Muscle layer of colon (tissue), 2 donors: ENCODE measurements around the gene SH3BP5L.

Source experiments
- H3K27ac ChIP-seq: one replicate; pipeline ENCODE4 v1.7.0; 2013; ENCODE audit warnings: low read depth, mild to moderate bottlenecking, low read length, moderate library complexity
- H3K27me3 ChIP-seq, 2 donors: one replicate each; pipeline ENCODE4 v1.7.0; 2013; ENCODE audit warnings: low read length in 2 of 2, mild to moderate bottlenecking in 2 of 2; ENCODE audit not compliant: insufficient read depth in 2 of 2, control insufficient read depth in 1 of 2
- H3K36me3 ChIP-seq: one replicate; pipeline ENCODE4 v1.7.0; 2013; ENCODE audit warnings: mild to moderate bottlenecking, low read length; ENCODE audit not compliant: insufficient read depth
- H3K4me1 ChIP-seq: one replicate; pipeline ENCODE4 v1.7.0; 2013; ENCODE audit warnings: mild to moderate bottlenecking, low read length; ENCODE audit not compliant: insufficient read depth
- H3K4me3 ChIP-seq, 2 donors: one replicate each; pipeline ENCODE4 v1.7.0; 2013; ENCODE audit warnings: low read length in 2 of 2, low read depth in 1 of 2, mild to moderate bottlenecking in 1 of 2, moderate library complexity in 1 of 2
- H3K9ac ChIP-seq: one replicate; pipeline ENCODE4 v1.7.0; 2013; ENCODE audit warnings: low read length
- H3K9me3 ChIP-seq: one replicate; pipeline ENCODE4 v1.7.0; 2013; ENCODE audit warnings: mild to moderate bottlenecking, low read length
- donor health status: abdominal sarcoma.
- donor health status: Adenocarcinoma of cecum.

The SH3BP5L gene

DNA sequence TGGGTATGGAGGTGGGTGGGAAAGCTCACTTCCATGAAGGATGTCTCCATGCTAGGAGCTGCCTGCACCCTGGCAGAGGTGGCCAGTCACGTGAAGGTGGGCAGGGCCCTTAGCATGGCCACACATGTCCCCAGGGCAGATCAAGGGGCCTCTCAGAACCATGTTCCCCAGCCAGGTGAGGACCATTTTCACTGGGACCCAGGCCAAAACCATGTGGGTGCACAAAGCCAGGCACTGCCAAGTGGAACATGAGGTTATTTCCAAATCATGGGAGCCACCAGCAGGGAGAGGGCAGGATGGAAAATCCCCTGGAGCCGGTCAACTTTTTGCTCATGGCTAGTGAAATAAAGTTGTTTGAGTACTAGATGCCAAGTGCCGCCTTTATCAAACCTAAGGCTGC lies 23.4 kb upstream of the SH3BP5L start:
- Histone ChIP-seq H3K36me3 (peaks cover 74% of the 10 kb centered on the region), H3K27ac (no peak overlapping the region), H3K9me3 (no peaks in the 10 kb centered on the region), H3K27me3 (no peaks in the 10 kb centered on the region), H3K9ac (no peak overlapping the region), H3K4me1 (no peaks in the 10 kb centered on the region), H3K4me3 (no peak overlapping the region)

DNA sequence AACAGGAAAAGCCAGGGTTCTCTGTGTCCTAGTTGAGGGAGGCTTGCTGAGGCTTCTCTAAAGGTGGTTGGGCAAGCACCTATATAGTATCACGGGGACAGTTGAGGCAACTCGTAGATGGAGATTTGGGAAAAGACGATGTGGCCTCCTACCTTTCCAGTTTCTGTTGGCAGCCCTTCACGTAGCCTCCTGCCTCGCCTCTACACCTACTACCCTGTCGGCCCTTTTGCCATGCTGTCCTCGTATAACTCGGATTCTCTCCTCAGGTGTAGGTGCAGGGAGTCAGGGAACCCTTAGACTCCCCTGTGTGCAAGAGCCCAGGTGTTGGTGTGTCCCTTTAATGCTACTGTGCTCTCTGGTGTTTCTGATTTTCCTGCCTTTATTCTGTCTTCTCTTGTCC lies 22.9 kb upstream of the SH3BP5L start:
- H3K9ac ChIP-seq, result no peak overlapping the region

DNA sequence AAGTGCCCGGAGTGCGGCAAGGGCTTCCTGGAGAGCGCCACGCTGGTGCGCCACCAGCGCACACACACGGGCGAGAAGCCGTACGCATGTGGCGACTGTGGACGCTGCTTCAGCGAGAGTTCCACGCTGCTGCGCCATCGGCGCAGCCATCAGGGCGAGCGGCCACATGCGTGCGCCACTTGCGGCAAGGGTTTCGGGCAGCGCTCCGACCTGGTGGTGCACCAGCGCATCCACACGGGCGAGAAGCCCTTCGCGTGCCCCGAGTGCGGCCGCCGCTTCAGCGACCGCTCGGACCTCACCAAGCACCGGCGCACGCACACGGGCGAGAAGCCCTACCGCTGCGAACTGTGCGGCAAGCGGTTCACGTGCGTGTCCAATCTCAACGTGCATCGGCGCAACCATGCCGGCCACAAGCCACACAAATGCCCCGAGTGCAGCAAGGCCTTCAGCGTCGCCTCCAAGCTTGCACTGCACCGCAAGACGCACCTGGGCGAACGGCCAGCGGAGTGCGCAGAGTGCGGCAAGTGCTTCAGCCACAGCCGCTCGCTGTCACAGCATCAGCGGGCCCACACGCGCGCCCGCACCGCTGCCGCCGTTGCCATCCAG lies 22.3 kb upstream of the SH3BP5L start:
- no peaks in the 10 kb centered on the region for H3K27me3 ChIP-seq
- H3K9me3 ChIP-seq, result no peaks in the 10 kb centered on the region
- H3K4me1 ChIP-seq, result no peaks in the 10 kb centered on the region
- no peak overlapping the region for H3K4me3 ChIP-seq
- no peak overlapping the region for H3K27ac ChIP-seq
- H3K36me3 ChIP-seq, result peaks cover 66% of the 10 kb centered on the region
- no peak overlapping the region for H3K9ac ChIP-seq

More for the DNA sequence above, 22.9 kb upstream of the SH3BP5L start:
- Histone ChIP-seq H3K36me3 (peaks cover 69% of the 10 kb centered on the region), H3K9me3 (no peaks in the 10 kb centered on the region), H3K4me1 (no peaks in the 10 kb centered on the region), H3K27ac (no peak overlapping the region), H3K27me3 (no peaks in the 10 kb centered on the region), H3K4me3 (no peak overlapping the region)

DNA sequence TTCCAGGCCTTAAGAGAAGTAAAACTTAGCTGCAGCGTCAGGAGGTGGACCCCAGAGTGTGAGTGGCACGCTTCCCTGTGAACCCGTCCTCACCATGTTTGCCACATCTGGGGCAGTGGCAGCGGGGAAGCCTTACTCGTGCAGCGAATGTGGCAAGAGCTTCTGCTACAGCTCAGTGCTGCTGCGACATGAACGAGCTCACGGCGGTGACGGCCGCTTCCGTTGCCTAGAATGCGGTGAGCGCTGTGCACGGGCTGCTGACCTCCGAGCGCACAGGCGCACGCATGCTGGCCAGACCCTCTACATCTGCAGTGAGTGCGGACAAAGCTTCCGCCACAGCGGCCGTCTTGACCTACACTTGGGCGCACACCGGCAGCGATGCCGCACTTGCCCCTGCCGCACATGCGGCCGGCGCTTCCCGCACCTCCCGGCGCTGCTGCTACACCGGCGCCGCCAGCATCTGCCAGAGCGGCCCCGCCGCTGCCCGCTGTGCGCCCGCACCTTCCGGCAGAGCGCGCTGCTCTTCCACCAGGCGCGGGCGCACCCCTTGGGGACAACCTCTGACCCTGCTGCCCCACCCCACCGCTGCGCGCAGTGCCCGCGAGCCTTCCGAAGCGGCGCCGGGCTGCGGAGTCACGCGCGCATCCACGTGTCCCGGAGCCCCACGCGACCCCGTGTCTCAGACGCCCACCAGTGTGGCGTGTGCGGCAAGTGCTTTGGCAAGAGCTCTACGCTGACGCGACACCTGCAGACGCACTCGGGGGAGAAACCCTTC lies 21.7 kb upstream of the SH3BP5L start:
- Histone ChIP-seq H3K36me3 (peaks cover 66% of the 10 kb centered on the region), H3K27ac (no peak overlapping the region), H3K9me3 (no peaks in the 10 kb centered on the region), H3K27me3 (no peaks in the 10 kb centered on the region), H3K4me3 (no peak overlapping the region), H3K9ac (no peak overlapping the region), H3K4me1 (peaks cover 4% of the 10 kb centered on the region)

DNA sequence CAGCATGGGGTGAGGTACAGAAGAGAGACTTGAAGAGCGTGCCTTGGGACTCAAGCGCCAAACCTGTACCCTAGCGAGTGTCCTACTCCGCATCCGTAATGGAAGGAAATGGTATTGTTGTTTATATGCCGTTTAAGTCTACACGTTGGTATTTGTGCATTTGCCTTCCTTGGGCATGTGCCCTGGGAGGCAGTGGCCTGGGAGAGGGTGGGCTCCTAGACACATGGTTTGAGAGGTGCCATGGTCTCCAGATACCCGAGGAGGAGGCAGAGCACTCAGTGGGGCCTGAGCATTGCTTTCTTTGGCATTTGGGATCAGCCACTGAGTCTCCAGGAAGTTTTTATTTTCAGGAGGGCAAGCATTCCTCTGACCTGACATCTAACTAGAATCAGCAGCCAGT lies 18.8 kb upstream of the SH3BP5L start:
- no peaks in the 10 kb centered on the region for H3K27me3 ChIP-seq
- H3K4me1 ChIP-seq, result peaks cover 16% of the 10 kb centered on the region
- no peak overlapping the region for H3K27ac ChIP-seq
- no peak overlapping the region for H3K4me3 ChIP-seq
- H3K9ac ChIP-seq, result no peak overlapping the region
- peaks cover 48% of the 10 kb centered on the region for H3K36me3 ChIP-seq
- H3K9me3 ChIP-seq, result no peaks in the 10 kb centered on the region

- Histone ChIP-seq H3K36me3 (peaks cover 41% of the 10 kb centered on the region), H3K4me3 (no peak overlapping the region), H3K4me1 (peaks cover 24% of the 10 kb centered on the region), H3K9ac (no peak overlapping the region), H3K27ac (no peak overlapping the region), H3K27me3 (no peaks in the 10 kb centered on the region), H3K9me3 (no peaks in the 10 kb centered on the region)
Measured at GRCh38 chr1:248843687-248844086, 18.0 kb upstream of the SH3BP5L start.

- H3K36me3 ChIP-seq, result peaks cover 32% of the 10 kb centered on the region
- H3K27me3 ChIP-seq, result no peaks in the 10 kb centered on the region
- no peaks in the 10 kb centered on the region for H3K9me3 ChIP-seq
- H3K4me3 ChIP-seq, result no peak overlapping the region
- no peak overlapping the region for H3K27ac ChIP-seq
- peaks cover 24% of the 10 kb centered on the region for H3K4me1 ChIP-seq
- no peak overlapping the region for H3K9ac ChIP-seq
Measured at GRCh38 chr1:248842781-248843331, 17.1 kb upstream of the SH3BP5L start.

DNA sequence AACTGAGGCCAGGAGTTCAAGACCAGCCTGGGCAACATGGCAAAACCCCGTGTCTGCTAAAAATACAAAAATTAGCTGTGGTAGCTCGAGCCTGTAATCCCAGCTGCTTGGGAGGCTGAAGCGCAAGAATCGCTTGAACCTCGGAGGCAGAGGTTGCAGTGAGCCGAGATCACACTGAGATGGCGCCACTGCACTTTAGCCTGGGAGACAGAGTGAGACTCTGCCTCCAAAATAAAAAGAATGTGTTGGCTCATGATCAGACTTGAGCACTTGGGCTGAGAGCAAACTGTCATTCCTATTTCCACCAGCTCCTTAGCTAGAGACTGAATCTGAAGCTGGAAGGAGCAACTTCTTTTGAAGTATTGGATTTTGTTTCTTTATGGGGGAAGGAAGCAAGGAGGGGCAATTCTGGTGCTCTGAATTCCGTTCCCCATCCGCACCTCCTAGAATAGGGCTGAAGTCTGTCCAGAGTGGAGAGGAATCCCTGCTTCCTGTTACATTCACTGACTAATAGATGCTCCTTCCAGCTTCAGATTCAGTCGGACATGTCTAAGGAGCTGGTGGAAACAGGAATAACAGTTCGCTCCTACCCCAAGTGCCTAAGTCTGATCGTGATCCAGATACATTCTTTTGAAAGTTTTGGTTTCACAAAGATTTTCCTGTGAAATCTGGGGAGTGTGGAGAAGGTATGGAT lies 16.1 kb upstream of the SH3BP5L start:
- Histone ChIP-seq H3K27ac (peak overlapping the region; percentile 30), H3K4me1 (peaks cover 31% of the 10 kb centered on the region), H3K9ac (no peak overlapping the region), H3K9me3 (no peaks in the 10 kb centered on the region), H3K4me3 (no peak overlapping the region), H3K27me3 (no peaks in the 10 kb centered on the region), H3K36me3 (peaks cover 26% of the 10 kb centered on the region)

DNA sequence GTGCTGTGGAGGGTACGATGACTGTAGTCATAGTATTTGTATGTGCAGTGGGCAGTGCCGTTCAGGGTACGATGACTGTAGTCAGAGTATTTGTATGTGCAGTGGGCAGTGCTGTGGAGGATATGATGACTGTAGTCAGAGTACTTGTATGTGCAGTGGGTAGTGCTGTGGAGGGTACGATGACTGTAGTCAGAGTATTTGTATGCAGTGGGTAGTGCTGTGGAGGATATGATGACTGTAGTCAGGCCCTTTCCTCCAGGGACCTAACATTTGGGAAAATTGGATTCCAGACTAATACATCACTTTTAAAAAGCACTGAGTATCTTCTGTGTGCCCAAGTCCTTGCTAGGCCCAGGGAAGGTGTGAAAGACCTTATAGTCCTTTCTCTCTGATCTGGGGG lies 15.2 kb upstream of the SH3BP5L start:
- Histone ChIP-seq H3K27ac (no peak overlapping the region), H3K4me1 (peaks cover 31% of the 10 kb centered on the region), H3K36me3 (peaks cover 17% of the 10 kb centered on the region), H3K27me3 (no peaks in the 10 kb centered on the region), H3K4me3 (no peak overlapping the region), H3K9me3 (no peaks in the 10 kb centered on the region), H3K9ac (no peak overlapping the region)

DNA sequence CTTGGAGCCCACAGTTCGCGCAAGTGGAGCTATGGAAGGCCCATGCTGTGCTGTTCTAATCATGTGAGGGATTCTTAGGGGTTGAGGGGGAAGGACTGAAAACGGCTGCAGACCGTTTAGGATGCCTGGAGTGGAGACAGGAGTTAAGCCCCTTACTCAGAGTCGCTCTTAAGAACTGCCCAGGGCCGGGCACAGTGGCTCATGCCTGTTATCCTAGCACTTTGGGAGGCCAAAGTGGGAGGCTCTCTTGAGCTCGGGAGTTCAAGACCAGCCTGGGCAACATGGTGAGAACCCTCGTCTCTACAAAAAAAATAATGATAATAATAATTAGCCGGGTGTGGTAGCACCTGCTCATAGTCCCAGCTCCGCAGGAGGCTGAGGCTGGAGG lies 13.4 kb upstream of the SH3BP5L start:
- Histone ChIP-seq H3K4me1 (peaks cover 31% of the 10 kb centered on the region), H3K4me3 (peak overlapping the region; percentile 67 to 82)

DNA sequence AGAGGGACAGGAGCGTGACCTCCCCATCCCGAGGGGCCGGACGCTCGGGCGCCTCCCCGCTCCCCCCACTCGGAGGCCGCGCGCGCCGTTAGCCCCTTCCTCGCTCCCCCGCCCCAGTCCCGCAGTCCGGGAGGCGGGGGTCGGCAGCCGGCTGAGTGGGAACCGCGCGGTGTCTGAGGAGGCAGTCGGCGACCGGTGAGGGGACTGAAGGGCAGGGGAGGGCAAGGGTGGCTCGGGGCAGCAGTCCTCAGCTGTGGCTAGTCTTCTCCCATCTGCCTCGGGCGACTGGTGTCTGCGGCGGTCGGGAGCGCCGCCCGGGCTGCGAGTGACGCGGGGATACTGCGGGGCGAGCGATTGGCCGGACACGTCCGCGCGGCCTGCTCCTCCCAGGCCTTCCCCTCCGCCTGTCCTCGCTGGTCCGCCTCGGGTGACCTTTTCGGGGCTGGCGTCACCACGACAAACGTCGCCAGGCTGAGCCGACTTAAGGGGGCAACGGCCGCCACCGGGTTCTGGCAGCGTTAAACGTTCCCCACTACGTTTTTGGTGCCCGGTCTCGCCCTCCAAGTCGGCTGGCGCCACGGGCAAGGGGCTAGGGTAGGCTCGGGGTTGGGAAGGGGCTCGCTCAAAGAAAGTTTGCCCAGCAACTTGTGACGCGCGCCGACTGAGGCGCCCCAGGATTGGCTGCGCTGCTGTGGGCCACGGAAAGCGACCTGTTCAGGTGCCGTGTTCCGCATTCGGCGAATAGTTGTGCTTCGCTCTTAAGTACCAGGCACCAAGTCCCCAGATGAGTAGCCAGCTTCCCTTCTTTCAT lies 12.8 kb upstream of the SH3BP5L start:
- H3K27ac ChIP-seq, result peak overlapping the region; percentile 100
- peak overlapping the region; percentile 87 for H3K9ac ChIP-seq
- H3K4me3 ChIP-seq, result peak overlapping the region; percentile 67 to 82
- H3K36me3 ChIP-seq, result no peaks in the 10 kb centered on the region
- H3K4me1 ChIP-seq, result peaks cover 31% of the 10 kb centered on the region
- no peaks in the 10 kb centered on the region for H3K27me3 ChIP-seq
- no peaks in the 10 kb centered on the region for H3K9me3 ChIP-seq

More for the DNA sequence above, 13.4 kb upstream of the SH3BP5L start:
- Histone ChIP-seq H3K9ac (peak overlapping the region; percentile 87), H3K27me3 (no peaks in the 10 kb centered on the region), H3K9me3 (no peaks in the 10 kb centered on the region), H3K36me3 (no peaks in the 10 kb centered on the region), H3K27ac (peak overlapping the region; percentile 100)
